ENCODE results near the gene FCMR. TPM values are rescaled to one million over a fixed set of nuclear protein-coding genes. Genes with fewer than 3 reads are reported as not detected.
"Not testable (repeated sequence)": the region's sequence is repeated elsewhere in the genome, so short reads cannot be mapped to it uniquely, and the experiment has no call there.

FCMR gene
- polyA plus RNA-seq, 4 donors, result 1.1 to 6.9 (median 2.6) TPM

- no peaks in the 10 kb centered on the region for H3K9me3 ChIP-seq (ENCODE audit: control insufficient read depth in 2 of 2, insufficient read depth in 1 of 2, low read depth in 1 of 2, low read length in 1 of 2)
- no peak within 1 kb of the TSS for H3K4me3 ChIP-seq (ENCODE audit: low read depth in 1 of 3, low read length in 3 of 3)
- no peaks in the 10 kb centered on the region for H3K4me1 ChIP-seq (ENCODE audit: control insufficient read depth in 3 of 3, insufficient read depth in 2 of 3, low read depth in 1 of 3, low read length in 2 of 3)
- DNase-seq, result peak; percentile 73 to 80
- H3K27me3 ChIP-seq (ENCODE audit: control insufficient read depth in 3 of 3, insufficient read depth in 3 of 3, low read length in 3 of 3), result peaks cover 0 to 2% (median 0%) of the 10 kb centered on the region in 3 donors
- no peaks in the 10 kb centered on the region for H3K36me3 ChIP-seq (ENCODE audit: control insufficient read depth in 3 of 3, insufficient read depth in 2 of 3, low read depth in 1 of 3, low read length in 3 of 3)
- H3K27ac ChIP-seq (ENCODE audit: low read depth in 1 of 3, low read length in 2 of 3), result no peak within 1 kb of the TSS
- WGBS, 3 donors, result 45 to 52% (median 51%) methylated on average over 19 of the region's 19 CpGs
- no peak for FAIRE-seq
These were observed 56.6 kb downstream of the FCMR start, which contains the start of gene IL20 for GRCh38 chr1:206864939-206865671. Gene IL20, plus strand, starts transcription at chr1:206865623. Its CDS starts 230 bp downstream, at chr1:206865853.

- WGBS, 3 donors, result 10 to 51% (median 21%) methylated on average over 1 of the region's 1 CpG
- peak in 1 of 2 donors; percentile 22 for DNase-seq
- no peak for FAIRE-seq
- H3K27ac ChIP-seq (ENCODE audit: low read depth in 1 of 3, low read length in 2 of 3), result no peak overlapping the region
- H3K27me3 ChIP-seq (ENCODE audit: control insufficient read depth in 3 of 3, insufficient read depth in 3 of 3, low read length in 3 of 3), result peaks cover 0 to 2% (median 0%) of the 10 kb centered on the region in 3 donors
- H3K4me1 ChIP-seq (ENCODE audit: control insufficient read depth in 3 of 3, insufficient read depth in 2 of 3, low read depth in 1 of 3, low read length in 2 of 3), result no peaks in the 10 kb centered on the region
- H3K36me3 ChIP-seq (ENCODE audit: control insufficient read depth in 3 of 3, insufficient read depth in 2 of 3, low read depth in 1 of 3, low read length in 3 of 3), result no peaks in the 10 kb centered on the region
- H3K9me3 ChIP-seq (ENCODE audit: control insufficient read depth in 2 of 2, insufficient read depth in 1 of 2, low read depth in 1 of 2, low read length in 1 of 2), result no peaks in the 10 kb centered on the region
- H3K4me3 ChIP-seq (ENCODE audit: low read depth in 1 of 3, low read length in 3 of 3), result no peak overlapping the region
These were observed 58.5 kb downstream of the FCMR start for GRCh38 chr1:206863266-206863665.

DNA sequence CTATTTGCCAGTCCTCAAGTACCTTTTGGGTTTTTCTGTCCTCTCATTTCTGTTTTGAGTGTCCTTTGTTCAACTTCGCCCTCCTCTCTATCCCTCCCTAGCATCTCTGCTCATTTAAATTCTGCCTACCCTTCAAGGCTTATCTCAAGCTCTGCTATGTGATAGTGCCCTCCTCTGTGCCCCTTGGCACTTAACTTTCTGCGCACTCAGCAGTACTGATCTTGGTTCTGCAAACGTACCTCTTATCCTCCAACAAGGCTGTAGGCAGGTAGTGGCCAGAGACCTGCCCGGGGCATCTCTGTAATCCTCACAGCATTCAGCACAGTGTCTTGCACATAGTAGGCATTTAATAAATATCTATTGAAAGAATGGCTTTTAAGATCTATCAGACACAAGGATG lies 61.6 kb downstream of the FCMR start:
- Histone ChIP-seq H3K27ac (ENCODE audit: low read depth in 1 of 3, low read length in 2 of 3) (no peak overlapping the region), H3K4me1 (ENCODE audit: control insufficient read depth in 3 of 3, insufficient read depth in 2 of 3, low read depth in 1 of 3, low read length in 2 of 3) (no peaks in the 10 kb centered on the region), H3K36me3 (ENCODE audit: control insufficient read depth in 3 of 3, insufficient read depth in 2 of 3, low read depth in 1 of 3, low read length in 3 of 3) (no peaks in the 10 kb centered on the region), H3K4me3 (ENCODE audit: low read depth in 1 of 3, low read length in 3 of 3) (no peak overlapping the region), H3K27me3 (ENCODE audit: control insufficient read depth in 3 of 3, insufficient read depth in 3 of 3, low read length in 3 of 3) (peaks cover 0 to 2% (median 0%) of the 10 kb centered on the region in 3 donors), H3K9me3 (ENCODE audit: control insufficient read depth in 2 of 2, insufficient read depth in 1 of 2, low read depth in 1 of 2, low read length in 1 of 2) (no peaks in the 10 kb centered on the region)
- DNase-seq (no peak), FAIRE-seq (no peak)
- 68 to 88% (median 79%) methylated on average over 4 of the region's 4 CpGs for WGBS, 3 donors

DNA sequence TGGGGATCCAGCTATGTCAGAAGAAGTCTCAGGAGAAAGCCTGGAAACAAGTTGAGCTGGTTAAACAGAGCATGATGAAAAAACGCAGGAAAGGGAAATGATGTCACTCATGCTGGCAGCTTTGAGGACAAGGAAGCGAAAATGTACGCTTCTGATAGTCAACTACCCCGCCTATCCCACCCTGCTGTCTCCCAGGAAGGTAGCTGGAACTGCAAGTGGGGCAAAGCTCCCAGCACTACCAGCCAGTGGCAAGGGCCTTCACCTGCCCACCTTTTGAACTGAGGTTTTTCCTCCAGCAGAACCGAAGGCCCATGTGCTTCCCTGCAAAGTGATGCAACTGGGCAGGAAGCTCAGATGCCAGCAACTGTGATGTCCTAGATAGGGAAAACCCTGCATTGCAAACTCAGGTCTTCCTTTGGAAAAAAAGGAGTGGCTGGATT lies 62.6 kb downstream of the FCMR start:
- Histone ChIP-seq H3K9me3 (ENCODE audit: control insufficient read depth in 2 of 2, insufficient read depth in 1 of 2, low read depth in 1 of 2, low read length in 1 of 2) (no peaks in the 10 kb centered on the region), H3K27me3 (ENCODE audit: control insufficient read depth in 3 of 3, insufficient read depth in 3 of 3, low read length in 3 of 3) (peaks cover 0 to 2% (median 0%) of the 10 kb centered on the region in 3 donors), H3K4me3 (ENCODE audit: low read depth in 1 of 3, low read length in 3 of 3) (no peak overlapping the region), H3K27ac (ENCODE audit: low read depth in 1 of 3, low read length in 2 of 3) (no peak overlapping the region), H3K4me1 (ENCODE audit: control insufficient read depth in 3 of 3, insufficient read depth in 2 of 3, low read depth in 1 of 3, low read length in 2 of 3) (no peaks in the 10 kb centered on the region), H3K36me3 (ENCODE audit: control insufficient read depth in 3 of 3, insufficient read depth in 2 of 3, low read depth in 1 of 3, low read length in 3 of 3) (no peaks in the 10 kb centered on the region)
- no peak for DNase-seq
- 73 to 78% (median 76%) methylated on average over 5 of the region's 5 CpGs for WGBS, 3 donors
- FAIRE-seq, result no peak

GRCh38 chr1:206856674-206857464 lies 64.9 kb downstream of the FCMR start:
- WGBS, 3 donors, result 85 to 89% (median 85%) methylated on average over 5 of the region's 5 CpGs
- H3K36me3 ChIP-seq (ENCODE audit: control insufficient read depth in 3 of 3, insufficient read depth in 2 of 3, low read depth in 1 of 3, low read length in 3 of 3), result no peaks in the 10 kb centered on the region

DNA sequence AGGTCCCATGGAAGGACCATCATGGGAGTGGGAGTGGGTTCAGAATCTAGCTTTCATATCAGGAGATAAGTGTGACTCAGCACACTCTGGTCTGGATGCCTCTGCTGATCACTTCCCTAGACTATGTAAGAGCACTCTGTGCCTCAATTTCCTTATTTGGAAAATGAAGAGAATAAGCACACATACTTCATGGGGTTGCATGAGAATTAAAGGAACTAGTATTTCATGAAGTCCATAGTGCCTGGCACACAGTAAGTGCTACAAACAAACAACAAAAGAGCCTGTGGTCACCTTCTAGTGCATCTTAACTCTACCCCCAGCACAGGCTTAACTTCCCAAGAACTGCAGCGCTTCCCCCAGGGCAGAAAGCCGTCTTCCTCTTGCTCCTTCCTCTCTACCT lies 65.9 kb downstream of the FCMR start:
- H3K27me3 ChIP-seq (ENCODE audit: control insufficient read depth in 3 of 3, insufficient read depth in 3 of 3, low read length in 3 of 3), result peaks cover 0 to 2% (median 0%) of the 10 kb centered on the region in 3 donors
- no peak overlapping the region for H3K4me3 ChIP-seq (ENCODE audit: low read depth in 1 of 3, low read length in 3 of 3)
- H3K9me3 ChIP-seq (ENCODE audit: control insufficient read depth in 2 of 2, insufficient read depth in 1 of 2, low read depth in 1 of 2, low read length in 1 of 2), result no peaks in the 10 kb centered on the region
- DNase-seq (no peak), FAIRE-seq (no peak)
- H3K4me1 ChIP-seq (ENCODE audit: control insufficient read depth in 3 of 3, insufficient read depth in 2 of 3, low read depth in 1 of 3, low read length in 2 of 3), result no peaks in the 10 kb centered on the region
- no peak overlapping the region for H3K27ac ChIP-seq (ENCODE audit: low read depth in 1 of 3, low read length in 2 of 3)
- 90 to 100% (median 95%) methylated on average over 2 of the region's 2 CpGs for WGBS, 3 donors
- no peaks in the 10 kb centered on the region for H3K36me3 ChIP-seq (ENCODE audit: control insufficient read depth in 3 of 3, insufficient read depth in 2 of 3, low read depth in 1 of 3, low read length in 3 of 3)

More at GRCh38 chr1:206856674-206857464, 64.9 kb downstream of the FCMR start:
- Histone ChIP-seq H3K27me3 (ENCODE audit: control insufficient read depth in 3 of 3, insufficient read depth in 3 of 3, low read length in 3 of 3) (peaks cover 0 to 2% (median 0%) of the 10 kb centered on the region in 3 donors), H3K9me3 (ENCODE audit: control insufficient read depth in 2 of 2, insufficient read depth in 1 of 2, low read depth in 1 of 2, low read length in 1 of 2) (no peaks in the 10 kb centered on the region), H3K4me1 (ENCODE audit: control insufficient read depth in 3 of 3, insufficient read depth in 2 of 3, low read depth in 1 of 3, low read length in 2 of 3) (no peaks in the 10 kb centered on the region), H3K4me3 (ENCODE audit: low read depth in 1 of 3, low read length in 3 of 3) (no peak overlapping the region), H3K27ac (ENCODE audit: low read depth in 1 of 3, low read length in 2 of 3) (no peak overlapping the region)
- DNase-seq (no peak), FAIRE-seq (no peak)

- DNase-seq, result no peak
- Histone ChIP-seq H3K27ac (ENCODE audit: low read depth in 1 of 3, low read length in 2 of 3) (no peak overlapping the region), H3K4me3 (ENCODE audit: low read depth in 1 of 3, low read length in 3 of 3) (no peak overlapping the region), H3K4me1 (ENCODE audit: control insufficient read depth in 3 of 3, insufficient read depth in 2 of 3, low read depth in 1 of 3, low read length in 2 of 3) (no peaks in the 10 kb centered on the region), H3K9me3 (ENCODE audit: control insufficient read depth in 2 of 2, insufficient read depth in 1 of 2, low read depth in 1 of 2, low read length in 1 of 2) (no peaks in the 10 kb centered on the region), H3K36me3 (ENCODE audit: control insufficient read depth in 3 of 3, insufficient read depth in 2 of 3, low read depth in 1 of 3, low read length in 3 of 3) (no peaks in the 10 kb centered on the region), H3K27me3 (ENCODE audit: control insufficient read depth in 3 of 3, insufficient read depth in 3 of 3, low read length in 3 of 3) (no peaks in the 10 kb centered on the region)
- WGBS, 3 donors, result 78 to 81% (median 79%) methylated on average over 3 of the region's 3 CpGs
- FAIRE-seq, result no peak
These were observed 67.2 kb downstream of the FCMR start for GRCh38 chr1:206854401-206855129.

GRCh38 chr1:206853696-206854095 lies 68.0 kb downstream of the FCMR start:
- H3K4me1 ChIP-seq (ENCODE audit: control insufficient read depth in 3 of 3, insufficient read depth in 2 of 3, low read depth in 1 of 3, low read length in 2 of 3); H3K4me3 ChIP-seq (ENCODE audit: low read depth in 1 of 3, low read length in 3 of 3); H3K27ac ChIP-seq (ENCODE audit: low read depth in 1 of 3, low read length in 2 of 3); DNase-seq; FAIRE-seq; H3K9me3 ChIP-seq (ENCODE audit: control insufficient read depth in 2 of 2, insufficient read depth in 1 of 2, low read depth in 1 of 2, low read length in 1 of 2); H3K36me3 ChIP-seq (ENCODE audit: control insufficient read depth in 3 of 3, insufficient read depth in 2 of 3, low read depth in 1 of 3, low read length in 3 of 3); H3K27me3 ChIP-seq (ENCODE audit: control insufficient read depth in 3 of 3, insufficient read depth in 3 of 3, low read length in 3 of 3): not testable (repeated sequence)

Data from small intestine (tissue), 7 donors.